LHCN-M2 (cell line): ENCODE measurements around the gene FAM20C. TPM values are rescaled to one million over a fixed set of nuclear protein-coding genes. Genes with fewer than 3 reads are reported as not detected.

Experiments
- DNase-seq: peaks from one replicate; pipeline ENCODE4 v3.0.0-alpha.2; 2012; ENCODE audit warnings: low read depth
- total RNA-seq: library from RNA; depleted of rRNA; stranded (reverse); fragments of >200 nt; gene quantifications from 2 replicates; pipeline ENCODE4 v1.2.3, GENCODE V29; 2014

FAM20C gene
- total RNA-seq, 1 experiment from 2014 or later: 36.4 TPM

DNA sequence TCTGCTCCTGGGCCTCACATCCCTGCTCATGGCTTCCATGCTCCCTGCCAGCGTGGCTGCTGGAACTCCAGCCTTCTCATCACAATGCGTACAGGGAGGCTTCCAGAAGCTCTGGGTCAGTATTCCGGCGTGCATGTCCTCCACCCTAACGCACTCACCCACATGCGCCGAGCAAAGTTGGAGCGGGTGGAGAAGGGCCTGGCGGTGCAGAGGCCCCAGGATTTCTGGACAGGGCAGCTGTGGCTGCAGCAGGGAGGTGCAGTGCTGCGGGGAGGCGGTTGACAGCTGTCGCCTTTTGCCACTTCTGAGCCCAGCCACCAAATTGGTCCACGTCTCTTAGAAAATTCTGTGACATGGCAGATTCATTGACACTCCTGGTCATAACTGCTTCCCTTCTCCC lies 33.6 kb upstream of the FAM20C start:
- no peak for DNase-seq

DNA sequence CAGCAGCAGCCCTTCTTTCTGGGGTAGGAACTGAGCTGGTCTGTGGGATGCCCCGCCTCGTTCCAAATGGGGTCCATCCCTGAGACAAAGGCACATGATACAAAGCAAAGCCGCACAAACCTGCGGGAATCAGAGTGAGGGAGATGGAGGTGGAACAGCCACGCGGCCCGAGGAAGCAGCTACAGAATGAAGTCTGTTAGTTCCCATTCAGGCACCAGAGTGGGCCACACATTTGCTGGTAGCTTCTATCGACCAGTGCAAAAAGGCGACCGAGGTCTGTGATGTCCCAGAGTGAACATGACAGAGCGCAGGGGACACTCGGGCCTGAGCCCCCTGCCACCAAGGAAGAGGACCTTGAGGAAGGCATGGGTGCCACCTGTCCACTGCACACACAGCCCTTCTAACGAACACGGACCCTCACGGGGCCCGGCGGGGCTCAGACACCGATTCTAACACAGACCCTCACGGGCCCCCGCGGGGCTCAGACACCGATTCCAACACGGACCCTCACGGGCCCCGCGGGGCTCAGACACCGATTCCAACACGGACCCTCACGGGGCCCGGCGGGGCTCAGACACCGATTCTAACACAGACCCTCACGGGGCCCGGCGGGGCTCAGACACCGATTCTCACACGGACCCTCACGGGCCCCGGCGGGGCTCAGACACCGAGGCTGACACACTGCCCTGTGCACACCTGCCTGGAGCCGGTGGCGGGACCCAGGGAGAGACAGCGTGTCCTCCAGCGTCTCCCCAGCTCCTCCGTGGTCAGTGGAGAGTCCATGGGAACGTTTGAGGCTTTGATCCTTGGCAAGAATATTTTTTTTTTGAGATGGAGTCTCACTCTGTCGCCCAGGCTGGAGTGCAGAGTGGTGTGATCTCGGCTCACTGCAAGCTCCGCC lies 32.8 kb upstream of the FAM20C start:
- DNase-seq: no peak

DNA sequence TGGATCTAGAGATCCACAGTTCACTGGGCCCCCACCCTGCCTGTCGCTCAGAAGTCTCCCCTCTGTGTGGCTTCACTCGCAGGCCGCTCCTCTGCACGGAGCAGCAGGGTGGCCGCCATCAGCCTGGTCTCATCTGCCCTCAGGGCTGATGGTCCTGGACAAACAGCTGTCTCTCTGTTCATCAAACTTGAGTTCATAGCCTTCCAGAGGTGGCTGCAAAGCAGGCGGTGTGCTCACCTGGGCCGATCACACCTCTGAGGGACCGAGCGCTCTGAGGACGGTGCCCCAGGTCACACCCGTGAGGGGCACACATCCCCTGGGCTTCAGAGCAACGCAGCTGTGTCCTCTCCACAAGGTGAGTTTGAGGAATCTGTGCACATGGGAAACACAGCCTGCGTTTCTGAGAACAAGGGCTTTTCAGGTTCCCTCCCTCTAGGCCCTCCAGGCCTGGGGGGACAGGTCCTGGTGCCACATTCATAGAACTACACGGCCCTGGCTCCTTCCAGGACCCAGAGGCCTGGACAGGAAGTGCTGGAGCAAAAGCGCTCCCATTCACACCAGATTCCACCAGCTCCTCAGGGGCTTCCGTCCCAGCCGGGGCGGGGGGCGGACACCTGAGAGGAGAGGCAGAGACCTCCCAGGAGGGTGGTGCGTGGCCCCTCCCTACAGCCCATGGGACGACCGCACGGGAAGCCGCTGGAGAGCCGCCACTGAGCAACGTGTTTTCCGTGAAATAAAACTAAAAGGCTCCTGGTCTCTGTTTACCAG lies 31.2 kb upstream of the FAM20C start:
- no peak for DNase-seq

DNA sequence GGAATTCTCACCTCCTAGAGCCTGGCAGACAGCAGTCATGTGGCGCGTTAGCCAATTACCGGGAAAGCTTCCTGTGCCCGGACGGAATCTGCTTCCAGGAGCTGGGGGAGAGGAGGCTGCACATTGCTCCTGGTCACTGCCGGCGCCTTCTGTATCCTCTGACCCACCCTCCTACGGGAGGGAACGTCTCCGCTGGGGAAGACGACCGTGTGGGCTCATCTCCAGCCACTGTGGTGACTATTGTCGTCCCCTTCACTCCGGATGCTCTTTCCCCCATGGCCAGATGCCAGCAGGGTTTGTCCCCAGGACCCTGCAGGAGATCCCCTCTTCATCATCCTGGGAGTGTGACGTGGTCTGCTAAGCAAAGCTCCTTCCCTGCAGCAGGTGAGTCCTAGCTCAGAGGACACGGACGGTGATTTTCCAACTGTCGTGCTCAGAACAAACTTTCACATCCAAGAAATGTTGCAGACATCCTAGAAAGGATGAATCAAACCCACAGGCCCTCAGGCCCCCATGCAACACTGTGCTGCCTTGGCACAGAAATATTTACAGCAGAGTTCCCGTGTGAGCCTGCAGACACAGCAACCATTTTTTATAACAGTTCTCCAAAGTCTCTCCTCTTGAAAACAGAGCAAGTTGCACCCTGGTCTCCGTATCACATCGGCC lies 29.6 kb upstream of the FAM20C start:
- no peak for DNase-seq

DNA sequence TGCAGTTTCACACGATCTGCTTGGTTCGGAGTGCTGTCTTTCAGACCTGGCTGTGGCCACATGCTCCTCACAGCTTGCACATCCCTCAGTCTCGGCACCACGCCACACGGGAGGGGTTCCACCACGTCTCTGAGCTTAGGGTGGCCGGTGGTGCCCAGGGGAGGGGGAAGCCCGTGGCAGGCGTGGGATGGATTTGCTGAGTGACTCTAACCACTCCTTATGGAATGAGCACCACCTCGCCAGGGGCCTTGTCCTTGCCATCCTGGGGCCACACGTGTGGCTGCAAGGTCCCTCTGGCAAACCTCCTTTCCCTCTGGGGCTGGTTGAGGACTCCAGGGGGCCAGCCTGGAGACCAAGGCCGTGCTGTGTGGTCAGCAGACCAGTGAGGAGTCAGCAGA lies 29.1 kb upstream of the FAM20C start:
- no peak for DNase-seq

DNA sequence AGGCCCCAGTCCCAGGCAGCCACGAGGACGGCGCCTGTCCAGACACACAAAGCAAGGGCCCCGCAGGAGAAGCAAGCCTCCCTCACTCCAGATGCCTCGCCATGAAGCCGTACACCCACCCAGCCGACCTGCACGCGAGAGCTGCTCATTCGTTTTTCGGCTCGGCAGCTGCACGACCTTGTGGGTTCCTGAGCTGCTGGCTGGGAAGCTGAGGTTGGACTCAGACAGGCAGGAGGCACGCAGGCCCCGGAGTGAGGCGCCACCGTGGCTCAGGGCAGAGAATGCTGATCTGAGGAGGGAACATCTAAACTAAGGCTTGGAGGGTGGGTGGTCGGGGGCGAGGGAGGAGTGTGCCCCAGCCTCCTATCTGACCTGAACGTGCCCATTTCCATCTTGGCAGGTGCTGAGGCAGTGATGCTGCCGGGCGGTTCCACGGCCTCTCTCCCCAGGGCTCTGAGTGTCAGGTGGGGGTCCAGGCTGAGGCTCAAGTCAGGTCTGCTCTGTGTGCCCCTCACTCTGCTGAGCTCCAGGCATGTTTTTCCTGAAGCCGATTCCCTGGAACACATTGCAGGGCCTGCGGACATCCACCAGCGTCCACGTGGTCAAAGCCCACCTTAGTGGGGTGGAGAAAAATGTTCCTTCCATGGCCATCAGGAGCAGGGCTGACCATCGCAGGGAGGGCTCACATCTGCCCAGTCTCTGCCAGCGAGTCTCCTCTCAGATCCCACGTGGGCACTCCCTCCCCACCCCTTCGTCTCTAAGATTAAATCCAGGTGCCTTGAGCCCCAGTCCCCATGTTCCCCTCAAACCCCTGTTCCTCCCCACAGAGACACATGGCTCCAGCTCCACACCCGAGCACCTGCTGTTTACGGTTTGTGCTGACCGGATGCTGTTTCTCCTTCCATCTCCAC lies 28.1 kb upstream of the FAM20C start:
- no peak for DNase-seq

DNA sequence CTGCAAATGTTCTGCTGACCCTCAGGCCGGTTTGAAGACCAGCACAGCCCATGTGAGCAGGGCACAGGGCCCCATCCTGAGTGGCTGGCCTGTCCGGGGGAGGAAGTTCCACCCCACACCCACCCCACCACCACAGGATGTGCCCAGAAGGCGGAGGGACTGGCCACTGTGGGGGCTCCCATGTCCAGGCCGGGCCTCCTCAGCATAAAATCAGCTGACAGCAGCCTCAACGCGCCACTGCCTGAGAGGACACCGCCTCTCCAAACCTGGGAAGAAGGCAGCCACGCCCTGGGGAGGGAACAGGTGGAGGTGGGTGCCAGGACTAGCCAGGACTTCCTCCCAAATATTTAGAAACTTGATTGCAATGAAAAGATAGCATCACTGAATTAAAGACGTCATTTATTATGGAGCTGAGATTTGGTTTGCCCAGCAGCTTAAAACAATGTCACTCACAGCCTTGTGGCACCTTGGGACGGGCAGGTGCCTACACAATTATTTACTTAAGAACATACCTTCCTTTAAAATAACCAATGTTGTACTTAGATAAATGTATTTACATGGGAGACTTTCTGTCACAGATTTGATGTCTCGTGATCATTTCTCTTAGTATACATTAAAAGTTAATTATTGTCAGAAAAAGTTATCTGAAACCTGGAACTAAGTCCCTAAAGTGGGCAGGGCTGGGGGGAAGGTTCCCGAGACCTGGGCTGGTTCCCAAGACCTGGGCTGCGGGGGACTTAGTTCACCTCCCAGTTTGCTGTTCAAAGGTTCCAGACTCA lies 27.3 kb upstream of the FAM20C start:
- no peak for DNase-seq

DNA sequence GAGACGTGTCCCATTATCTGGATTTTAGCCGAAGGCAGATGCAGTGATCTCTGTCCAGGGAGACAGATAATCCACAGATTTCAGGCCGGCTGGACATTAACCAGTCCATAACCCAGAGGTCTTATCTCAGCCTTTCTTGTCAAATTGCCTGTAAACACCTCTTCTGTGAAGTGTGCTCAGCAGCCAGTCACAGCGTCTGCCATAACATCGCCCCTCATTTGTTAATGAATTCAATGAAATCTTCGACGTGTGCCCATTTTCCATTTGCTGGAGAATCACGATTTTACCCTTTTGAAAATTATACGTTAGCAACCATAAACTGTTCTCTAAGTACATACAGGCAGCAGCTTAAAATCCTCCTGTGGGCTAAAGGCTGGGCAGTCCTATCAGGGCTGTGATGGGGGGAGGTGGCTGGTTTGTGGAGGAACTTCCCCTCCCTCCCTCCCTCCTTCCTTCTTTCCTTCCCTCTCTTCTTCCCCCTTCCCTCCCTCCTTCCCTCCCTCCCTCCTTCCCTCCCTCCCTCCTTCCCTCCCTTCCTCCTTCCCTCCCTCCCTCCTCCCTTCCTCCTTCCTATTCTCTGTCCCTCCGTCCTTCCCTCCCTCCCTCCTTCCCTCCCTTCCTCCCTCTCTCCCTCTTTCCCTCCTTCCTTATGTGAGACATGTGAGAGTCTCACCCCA lies 26.6 kb upstream of the FAM20C start:
- DNase-seq: no peak

DNA sequence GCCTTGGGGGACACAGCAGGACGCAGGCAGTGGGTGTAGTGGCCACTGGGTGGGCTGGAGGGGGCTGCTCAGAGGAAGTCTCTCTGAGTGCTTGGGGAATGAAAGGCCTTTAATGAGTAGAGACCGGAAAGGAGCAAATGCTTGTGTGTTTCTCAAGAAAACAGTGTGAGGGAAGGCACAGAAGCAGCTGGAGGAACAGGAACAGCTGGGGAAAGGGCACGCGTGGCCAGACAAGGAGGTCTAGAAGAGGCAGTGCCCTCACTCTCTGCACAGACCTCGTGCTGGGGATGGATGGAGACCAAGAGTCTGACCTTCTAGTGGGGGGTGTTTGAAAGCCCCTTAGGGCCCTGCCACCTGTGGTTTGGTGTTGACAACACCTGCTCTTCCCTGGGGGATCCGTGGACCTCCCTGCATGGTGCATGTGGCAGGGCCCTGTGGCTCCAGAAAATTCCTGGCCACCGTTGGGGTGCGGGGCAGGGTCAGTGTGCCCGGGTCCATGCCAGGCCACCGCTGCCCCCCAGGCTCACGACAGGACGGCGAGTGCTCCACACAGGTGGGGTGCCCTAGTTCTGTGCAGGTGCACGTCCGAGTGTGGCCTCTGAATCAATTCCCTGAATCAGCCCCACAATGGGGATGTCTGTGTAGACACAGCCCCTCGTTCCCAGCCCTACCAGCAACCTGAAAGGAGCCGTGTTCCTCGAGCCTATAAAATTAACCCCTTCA lies 25.9 kb upstream of the FAM20C start:
- DNase-seq: peak; percentile 33

DNA sequence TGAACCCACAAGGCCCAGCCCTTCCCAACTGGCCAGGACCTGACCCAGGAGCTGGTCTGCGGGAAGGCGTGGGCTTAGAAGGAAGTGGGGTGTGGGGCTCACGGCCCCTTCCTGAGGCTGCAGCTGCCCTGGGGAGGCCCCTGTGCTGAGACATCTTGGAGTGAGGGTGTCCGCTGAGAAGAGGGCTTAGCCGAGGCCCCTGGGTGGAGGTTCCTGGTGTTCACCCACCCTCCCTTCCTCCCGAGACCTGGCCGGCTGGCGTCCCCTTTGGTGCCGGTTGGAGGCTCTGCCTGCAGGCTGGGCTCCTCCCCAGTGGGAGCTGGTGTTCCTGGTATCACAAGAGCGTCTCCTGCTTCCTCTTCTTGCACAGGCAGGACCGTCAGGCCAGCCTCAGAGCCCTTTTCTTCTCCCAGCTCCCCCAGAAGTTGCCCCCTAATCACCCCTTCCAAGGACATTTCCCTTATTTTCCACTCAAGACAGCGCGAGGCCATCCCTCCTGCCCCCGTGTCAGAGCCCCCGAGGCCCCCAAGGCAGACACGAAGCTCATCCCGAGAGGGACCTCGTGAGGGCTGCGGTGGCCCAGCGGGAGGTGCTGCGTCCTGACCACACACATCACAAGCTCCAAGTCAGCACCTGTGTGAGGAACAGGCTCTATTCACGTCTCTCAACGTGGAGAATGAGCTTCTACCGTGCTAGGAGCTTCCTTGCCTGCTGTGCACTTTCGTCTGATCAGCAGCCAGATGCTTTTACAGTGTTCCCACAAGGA lies 25.1 kb upstream of the FAM20C start:
- DNase-seq: no peak

DNA sequence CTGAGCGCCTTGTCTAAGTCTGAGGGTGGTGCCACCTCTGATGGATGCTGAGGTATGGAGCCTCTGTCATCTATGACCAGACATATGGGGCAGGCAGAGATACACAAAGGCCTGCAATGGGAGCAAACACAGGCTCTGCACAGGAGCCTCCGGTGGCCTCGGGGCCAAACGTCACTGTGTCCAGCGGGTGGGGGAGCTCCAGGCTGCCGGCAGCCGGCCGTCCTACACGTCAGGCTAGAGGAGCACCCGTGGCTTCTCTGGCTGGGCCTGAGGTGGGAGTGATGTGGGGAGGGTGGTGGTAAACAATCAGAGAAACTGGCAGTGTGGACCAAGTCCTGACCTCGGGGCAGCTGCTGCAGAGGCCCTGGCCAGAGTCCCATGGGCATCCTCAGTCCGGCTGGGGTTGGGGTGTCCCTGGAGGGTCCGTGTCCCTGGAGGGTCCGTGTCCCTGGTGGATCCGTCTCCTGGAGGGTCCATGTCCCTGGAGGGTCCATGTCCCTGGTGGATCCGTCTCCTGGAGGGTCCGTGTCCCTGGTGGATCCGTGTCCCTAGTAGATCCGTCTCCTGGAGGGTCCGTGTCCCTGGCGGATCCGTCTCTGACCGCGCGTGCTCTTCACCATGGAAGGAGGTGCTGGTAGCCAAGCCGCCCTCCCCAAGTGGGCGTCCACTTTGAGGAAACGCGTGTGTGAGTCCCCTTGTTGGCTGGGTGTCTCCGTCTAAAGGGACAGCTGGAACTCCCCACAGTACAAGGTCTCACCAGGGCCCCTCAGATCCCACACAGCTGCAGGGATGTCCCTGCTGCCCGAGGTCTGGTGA lies 24.2 kb upstream of the FAM20C start:
- no peak for DNase-seq

DNA sequence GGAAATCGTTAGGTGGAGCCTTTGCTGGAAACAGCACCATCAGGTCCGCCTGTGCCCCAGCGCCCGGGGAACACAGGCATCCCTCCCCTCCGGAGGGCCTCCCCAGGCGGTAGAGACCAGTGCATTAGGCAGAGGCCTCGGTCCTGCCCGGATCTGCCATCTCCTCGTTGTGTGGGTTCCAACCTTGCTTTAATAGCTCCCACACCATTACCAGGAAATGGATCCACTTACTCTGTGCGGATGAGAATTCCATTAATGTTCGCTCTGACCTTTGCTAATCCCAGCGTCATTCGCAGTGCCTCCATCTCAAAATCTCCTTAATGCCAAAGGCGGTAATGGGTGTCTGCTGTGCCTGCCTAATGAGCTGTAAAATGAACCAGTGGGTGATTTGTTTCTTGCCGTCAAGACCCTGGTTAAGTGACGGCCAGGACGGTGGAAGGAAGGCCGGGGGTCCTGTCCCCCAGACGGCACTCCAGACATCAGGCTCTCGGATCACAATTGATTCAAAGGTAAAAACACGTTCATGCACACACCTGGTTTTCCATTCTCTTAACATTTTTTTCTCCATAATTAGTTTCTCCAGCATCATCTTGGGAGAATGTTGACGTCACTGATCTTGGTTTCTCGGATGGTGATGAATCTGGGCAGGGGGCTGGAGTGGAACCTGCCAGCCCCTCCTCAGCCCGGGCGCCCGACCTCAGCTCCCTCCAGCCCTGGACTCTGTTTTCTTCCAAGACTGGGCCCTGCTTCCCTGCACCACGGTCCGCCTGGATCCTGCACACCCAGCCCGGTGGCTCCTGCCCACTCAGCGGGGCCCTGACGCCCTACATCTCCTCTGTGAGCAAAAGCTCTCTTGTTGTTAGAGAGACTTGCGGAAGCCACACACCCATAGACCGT lies 22.8 kb upstream of the FAM20C start:
- DNase-seq: no peak

DNA sequence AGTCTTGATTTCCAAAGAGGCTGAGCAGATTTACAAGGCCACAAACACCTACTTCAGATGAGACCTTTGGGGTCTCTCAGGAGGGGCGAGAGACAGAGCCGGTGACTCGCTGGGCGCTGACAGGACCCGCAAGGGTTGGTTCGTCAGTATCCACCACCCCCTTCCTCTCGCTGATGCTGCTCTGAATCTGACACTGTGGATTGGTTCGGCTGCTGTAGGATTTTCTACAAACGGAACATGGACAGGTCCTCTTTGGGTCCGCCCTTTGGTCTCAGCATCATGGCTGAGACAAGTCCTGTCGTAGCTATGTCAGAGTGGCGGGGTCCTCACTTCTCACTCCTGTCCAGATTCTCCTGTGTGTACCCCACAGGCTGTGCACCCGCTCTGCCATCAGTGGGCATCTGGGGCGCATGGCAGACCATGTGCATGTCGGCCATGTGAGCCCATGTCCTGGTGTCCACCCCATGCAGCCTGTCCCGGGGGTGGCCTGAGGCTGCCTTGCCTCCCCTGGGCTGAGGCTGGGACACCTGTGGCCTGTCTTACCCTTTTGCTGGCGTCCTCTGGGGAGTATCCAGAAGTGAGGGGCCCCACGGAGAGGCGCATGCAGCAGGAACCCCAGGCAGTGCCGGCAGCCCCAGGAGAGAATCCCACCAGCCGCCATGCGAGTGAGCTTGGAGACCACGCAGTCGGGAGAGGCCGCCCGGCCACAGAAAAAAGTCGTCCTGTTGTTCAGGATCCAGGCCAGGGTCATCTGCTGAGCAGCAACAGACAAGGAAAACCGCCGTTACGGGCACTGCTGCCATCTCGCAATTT lies 21.6 kb upstream of the FAM20C start:
- no peak for DNase-seq

DNA sequence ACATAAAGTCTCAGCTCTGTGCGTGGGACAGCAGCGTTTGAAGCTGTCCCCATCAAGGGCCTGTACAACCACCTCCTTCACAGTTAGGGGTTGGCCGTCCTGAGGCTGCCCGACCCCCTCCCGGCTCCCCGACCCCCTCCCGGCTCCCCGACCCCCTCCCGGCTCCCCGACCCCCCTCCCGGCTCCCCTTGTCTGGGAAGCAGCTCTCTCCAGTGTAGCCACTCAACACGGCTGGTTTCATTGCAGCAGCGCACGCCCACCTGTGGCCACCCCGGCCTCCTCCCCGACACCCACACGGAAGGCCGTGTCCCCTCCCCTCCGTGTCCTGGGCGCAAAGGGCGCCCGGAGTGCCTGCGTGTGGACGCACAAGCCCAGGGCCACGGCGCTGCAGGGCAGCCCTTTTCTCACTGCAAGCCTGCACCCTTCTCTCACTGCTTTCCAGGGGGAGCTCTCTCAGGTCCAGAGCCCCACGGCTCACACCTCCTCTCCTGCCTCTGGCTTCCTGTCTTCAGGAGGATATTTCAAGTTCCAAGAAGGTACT lies 20.9 kb upstream of the FAM20C start:
- no peak for DNase-seq

DNA sequence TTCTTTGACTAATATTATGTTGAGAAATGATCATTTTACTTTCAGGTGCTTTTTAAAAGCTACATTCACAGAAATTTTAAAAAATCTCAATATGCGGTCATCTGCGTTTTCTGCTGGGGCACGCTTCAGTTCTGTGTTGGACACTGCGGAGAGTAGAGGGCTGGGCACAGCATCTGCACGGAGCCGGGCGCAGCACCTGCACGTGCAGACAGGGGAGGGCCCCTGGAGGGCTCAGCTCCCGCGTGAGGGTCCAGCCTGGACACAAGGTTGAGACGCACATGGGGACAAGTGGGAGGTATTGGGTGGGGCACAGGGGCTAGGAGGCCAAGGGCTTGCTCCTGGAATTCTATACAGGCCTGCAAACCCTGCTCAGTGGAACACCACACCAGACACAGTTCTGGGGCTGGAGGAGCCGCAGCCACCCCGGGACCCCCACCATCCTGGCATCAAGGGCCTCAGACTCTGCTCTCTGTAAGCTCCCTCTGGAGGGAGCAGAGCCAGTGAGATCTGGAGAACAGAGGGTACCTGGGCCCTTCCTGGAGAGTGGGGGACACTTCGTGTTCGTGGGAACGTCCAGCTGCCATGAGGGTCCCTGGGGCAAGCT lies 20.4 kb upstream of the FAM20C start:
- DNase-seq: no peak
